ENCODE measurements around the gene ADAM12. TPM values are rescaled to one million over a fixed set of nuclear protein-coding genes. Genes with fewer than 3 reads are reported as not detected.
A peak's percentile ranks its signal among the peaks of the same experiment; 100 is the strongest.

Gene ADAM12
- polyA plus RNA-seq, 1 experiment: 8.6 TPM

- DNase-seq (ENCODE audit: low read depth): no peak
- TF ChIP-seq CTCF (IDR thresholded peaks at IDR 0.05; ENCODE audit: insufficient read depth, low read depth, low read length): no peak
- POLR2A ChIA-PET: no interaction called here
- no peaks in the 10 kb centered on the region for H3K36me3 ChIP-seq (ENCODE audit: control insufficient read depth, insufficient read depth, low read length)
- H3K27me3 ChIP-seq (ENCODE audit: control insufficient read depth, insufficient read depth, low read length): no peaks in the 10 kb centered on the region
- no peak overlapping the region for H3K4me3 ChIP-seq (ENCODE audit: low read depth, low read length)
- CTCF ChIA-PET: no interaction called here
Measured at GRCh38 chr10:126321440-126321839, 66.8 kb downstream of the ADAM12 start.

DNA sequence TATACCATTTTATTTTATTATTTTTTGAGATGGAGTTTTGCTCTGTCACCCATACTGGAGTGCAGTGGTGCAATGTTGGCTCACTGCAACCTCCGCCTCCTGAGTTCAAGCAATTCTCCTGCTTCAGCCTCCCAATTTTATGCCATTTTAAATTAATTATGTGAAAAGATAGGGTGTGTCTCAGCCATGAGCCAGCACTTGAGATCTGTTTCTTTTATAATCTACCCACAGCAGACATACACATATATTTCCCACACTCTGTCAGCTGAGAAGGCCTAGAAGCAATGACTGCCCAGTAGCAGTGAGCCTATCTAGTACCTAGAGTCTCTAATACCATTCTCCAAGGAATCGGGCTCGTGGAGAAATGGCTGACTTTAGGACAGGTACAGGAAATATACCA is 70.5 kb downstream of the ADAM12 start:
- no peak for TF ChIP-seq CTCF (IDR thresholded peaks at IDR 0.05; ENCODE audit: insufficient read depth, low read depth, low read length)
- POLR2A ChIA-PET: no interaction called here
- Histone ChIP-seq H3K27me3 (ENCODE audit: control insufficient read depth, insufficient read depth, low read length) (no peaks in the 10 kb centered on the region), H3K36me3 (ENCODE audit: control insufficient read depth, insufficient read depth, low read length) (no peaks in the 10 kb centered on the region), H3K4me3 (ENCODE audit: low read depth, low read length) (no peak overlapping the region)
- CTCF ChIA-PET: interaction anchor here (1.1 to 1.2 kb wide), 2 partner anchors 14 to 20 kb away, joined by 3 read pairs; no protein-coding TSS in a partner anchor
- DNase-seq (ENCODE audit: low read depth): no peak

- no peak for TF ChIP-seq CTCF (IDR thresholded peaks at IDR 0.05; ENCODE audit: insufficient read depth, low read depth, low read length)
- CTCF ChIA-PET: interaction anchor here (0.7 to 2.7 kb wide), 3 partner anchors 10 to 69 kb away, joined by 4 to 14 read pairs (median 4); no protein-coding TSS in a partner anchor
- Histone ChIP-seq H3K36me3 (ENCODE audit: control insufficient read depth, insufficient read depth, low read length) (no peaks in the 10 kb centered on the region), H3K4me3 (ENCODE audit: low read depth, low read length) (no peak overlapping the region), H3K27me3 (ENCODE audit: control insufficient read depth, insufficient read depth, low read length) (no peaks in the 10 kb centered on the region)
- POLR2A ChIA-PET: interaction anchor here (0.7 kb wide), 1 partner anchor 12 kb away, joined by 3 read pairs; no protein-coding TSS in a partner anchor
- peak; percentile 43 for DNase-seq (ENCODE audit: low read depth)
Measured at GRCh38 chr10:126315494-126316177, 72.6 kb downstream of the ADAM12 start.

DNA sequence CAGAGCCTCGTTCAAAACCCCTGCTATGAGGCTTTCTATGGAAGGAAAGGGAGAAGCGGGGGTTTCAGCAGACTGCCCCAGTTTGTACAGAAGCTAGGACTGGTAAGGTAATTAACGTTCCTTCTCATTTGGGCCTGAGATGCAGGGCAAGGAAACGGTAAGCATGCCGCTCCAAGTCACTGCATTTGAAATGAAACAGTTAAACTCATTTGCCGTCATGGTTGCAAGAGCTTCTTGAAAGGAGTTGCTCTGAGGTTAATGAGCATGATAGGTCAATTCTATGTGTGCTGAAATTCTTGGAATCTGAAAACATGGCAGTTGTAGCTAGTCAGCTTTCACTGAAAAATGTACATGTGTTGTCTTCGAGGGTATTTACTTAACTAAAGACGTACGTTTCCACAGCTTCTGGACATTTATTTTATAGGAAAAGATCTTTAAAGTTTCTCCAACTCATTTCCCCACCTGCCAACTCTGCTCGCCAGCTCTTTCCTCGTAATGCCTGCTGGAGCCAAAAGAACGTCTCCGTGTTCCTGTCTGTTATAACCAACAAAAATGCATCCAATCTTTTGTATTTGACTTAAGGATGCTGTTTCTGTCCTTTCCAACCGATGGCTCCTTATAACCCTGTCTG is 73.3 kb downstream of the ADAM12 start:
- TF ChIP-seq CTCF (IDR thresholded peaks at IDR 0.05; ENCODE audit: insufficient read depth, low read depth, low read length): no peak
- Histone ChIP-seq H3K4me3 (ENCODE audit: low read depth, low read length) (no peak overlapping the region), H3K36me3 (ENCODE audit: control insufficient read depth, insufficient read depth, low read length) (no peaks in the 10 kb centered on the region), H3K27me3 (ENCODE audit: control insufficient read depth, insufficient read depth, low read length) (no peaks in the 10 kb centered on the region)
- ChIA-PET CTCF (interaction anchor here (0.7 to 2.7 kb wide), 4 partner anchors 11 to 337 kb away, joined by 3 to 14 read pairs (median 4); no protein-coding TSS in a partner anchor), POLR2A (no interaction called here)
- DNase-seq (ENCODE audit: low read depth): no peak

DNA sequence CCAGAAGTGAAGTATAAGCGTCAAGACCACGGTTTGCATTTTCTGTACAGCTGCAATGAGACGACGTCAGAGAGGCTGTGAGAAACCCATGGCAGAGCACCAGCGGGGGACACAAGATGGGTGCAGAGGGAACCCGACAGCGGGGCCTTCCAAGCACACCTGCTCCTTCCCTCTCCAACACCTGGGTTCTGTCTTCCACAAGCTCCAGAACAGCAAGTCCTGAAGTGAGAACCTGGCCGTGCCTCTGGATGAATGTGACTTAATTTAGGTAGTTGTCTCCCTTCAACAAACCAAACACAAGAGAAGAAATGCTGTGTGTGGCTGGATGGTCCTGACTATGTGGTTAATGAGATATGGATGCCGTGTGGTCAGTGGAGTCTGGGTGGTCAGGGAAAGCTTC is 76.1 kb downstream of the ADAM12 start:
- DNase-seq (ENCODE audit: low read depth): no peak
- Histone ChIP-seq H3K36me3 (ENCODE audit: control insufficient read depth, insufficient read depth, low read length) (no peaks in the 10 kb centered on the region), H3K4me3 (ENCODE audit: low read depth, low read length) (no peak overlapping the region), H3K27me3 (ENCODE audit: control insufficient read depth, insufficient read depth, low read length) (no peaks in the 10 kb centered on the region)
- ChIA-PET POLR2A (no interaction called here), CTCF (no interaction called here)
- TF ChIP-seq CTCF (IDR thresholded peaks at IDR 0.05; ENCODE audit: insufficient read depth, low read depth, low read length): no peak
